Smooth muscle cell of trachea (primary cell): ENCODE data around the gene KLHL20. TPM values are rescaled to one million over a fixed set of nuclear protein-coding genes. Genes with fewer than 3 reads are reported as not detected.

Experiments used
- total RNA-seq: library from RNA; depleted of rRNA; stranded (reverse); fragments of >200 nt; gene quantifications from 2 replicates; pipeline ENCODE4 v1.2.1, GENCODE V29; 2014

The KLHL20 gene
- total RNA-seq, result 41.0 and 52.9 TPM in 2 replicates

DNA sequence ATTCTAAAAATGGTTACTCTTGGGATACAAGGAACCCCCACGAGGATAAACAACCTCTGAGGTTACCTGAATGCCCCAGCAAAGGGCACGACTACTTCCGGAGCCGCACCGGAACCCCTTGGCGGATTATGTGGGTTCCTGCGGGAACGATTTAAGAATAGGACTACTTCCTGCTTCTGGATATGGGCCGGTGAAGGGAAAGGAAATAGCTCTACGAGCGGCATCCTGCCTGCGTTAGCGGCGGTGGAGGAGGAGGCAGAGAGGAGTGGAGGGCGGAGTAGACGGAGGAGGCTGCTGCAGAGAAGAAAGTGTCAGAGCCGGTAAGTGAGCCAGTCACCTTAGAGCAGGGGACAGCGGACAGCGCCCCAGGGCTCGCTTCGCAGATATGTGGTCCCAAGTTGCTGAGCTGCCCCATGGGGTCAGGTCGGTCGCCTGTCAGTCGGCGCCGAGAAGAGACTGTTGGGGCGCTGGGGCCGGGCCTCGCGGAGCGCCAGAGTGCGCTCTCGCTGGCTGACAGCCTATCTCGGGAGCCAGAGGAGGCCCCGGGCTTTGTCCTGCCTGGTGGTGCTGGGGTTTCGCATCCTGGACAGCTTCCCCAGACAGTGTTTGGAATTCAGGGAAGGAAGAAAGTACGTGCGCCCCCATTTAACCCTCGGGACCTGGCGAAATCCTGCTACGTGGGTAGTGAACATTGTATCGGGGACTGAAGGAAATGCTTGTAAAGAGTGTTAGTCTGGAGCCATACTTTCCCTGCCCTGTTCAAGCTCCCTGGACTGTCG lies at the start of gene KLHL20:
Gene KLHL20 (plus strand): TSS at position 223 of the 779 bp plus-strand sequence. CDS start 1,063 bp downstream, outside the sequence.

GRCh38 chr1:173669491-173669941 lies 45.3 kb upstream of the KLHL20 start, which contains the start of gene ANKRD45:
Gene ANKRD45 (minus strand): TSS chr1:173669851. CDS start chr1:173659418, 10,433 bp downstream.

DNA sequence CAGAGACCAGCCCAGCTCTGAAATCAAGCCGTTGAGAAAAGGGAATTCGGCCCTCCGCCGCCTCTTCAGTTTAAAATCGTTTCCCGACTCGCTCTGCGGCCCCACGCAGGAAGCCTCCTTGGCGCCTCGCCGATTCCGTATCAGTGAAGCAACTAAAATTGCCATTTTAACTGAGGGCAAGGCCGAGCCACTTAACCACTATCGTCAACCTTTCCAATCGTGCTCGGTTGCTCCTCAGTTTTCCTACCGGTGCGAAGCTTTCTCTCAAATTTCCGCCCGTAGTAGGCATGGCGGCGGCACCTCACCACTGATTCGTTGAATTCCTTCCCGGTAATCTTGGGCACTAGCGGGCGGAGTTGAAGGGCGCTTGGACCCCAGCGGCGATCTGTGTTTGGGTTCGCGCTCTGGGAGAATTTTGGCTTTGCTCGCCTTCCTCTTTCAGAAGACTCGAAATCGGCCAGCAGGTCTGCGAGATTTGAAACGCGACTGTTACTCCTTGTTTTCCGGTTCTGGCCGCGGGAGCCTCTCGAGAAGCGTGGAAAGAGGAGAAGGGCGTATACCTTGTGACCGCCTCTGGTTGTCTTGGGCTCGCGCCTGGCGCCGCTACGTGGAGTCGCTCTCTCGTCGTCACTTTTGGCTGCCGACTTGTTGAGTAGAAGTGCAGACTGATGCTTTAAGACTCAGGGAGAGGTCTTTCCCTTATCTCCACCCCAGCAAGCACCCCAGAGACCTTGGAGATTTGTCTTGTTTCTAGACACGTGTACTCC lies 109.7 kb downstream of the KLHL20 start, which contains the start of the genes CENPL and DARS2:
Gene CENPL (minus strand): TSS at position 569 of the 767 bp plus-strand sequence. CDS start 13,584 bp downstream, outside the sequence.
Gene DARS2 (plus strand): TSS at position 359 of the 767 bp plus-strand sequence. CDS start 557 bp downstream, outside the sequence.

Other genes starting within 250 kb of the KLHL20 start
- gene PRDX6, start 237.6 kb upstream of the KLHL20 start, total RNA-seq, result 192 and 227 TPM in 2 replicates
- gene SLC9C2, start 111.9 kb upstream of the KLHL20 start, total RNA-seq, result not detected in 2 replicates
- not detected in 2 replicates for gene TEX50, start 79.6 kb upstream of the KLHL20 start, total RNA-seq
- gene ANKRD45, start 45.1 kb upstream of the KLHL20 start, total RNA-seq, result 0.29 and 0.83 TPM in 2 replicates
- 20.0 and 31.0 TPM in 2 replicates for gene DARS2, start 109.7 kb downstream of the KLHL20 start, total RNA-seq
- gene CENPL, start 109.9 kb downstream of the KLHL20 start, total RNA-seq, result 7.8 and 25.6 TPM in 2 replicates
- gene GAS5, start 153.0 kb downstream of the KLHL20 start, total RNA-seq, result 325 and 387 TPM in 2 replicates
- gene ZBTB37, start 153.4 kb downstream of the KLHL20 start, total RNA-seq, result 7.6 and 8.6 TPM in 2 replicates
- gene SERPINC1, start 202.3 kb downstream of the KLHL20 start, total RNA-seq, result 0.17 TPM in 1 of 2 replicates, not detected in the other